Astrocyte of the cerebellum (primary cell): ENCODE data around the gene PLEKHA1.

Experiments
- DNase-seq: peaks from one replicate; pipeline ENCODE4 v3.0.0-alpha.2; 2011; ENCODE audit warnings: low read depth
- H3K4me3 ChIP-seq: 2 replicates; pipeline ENCODE4 v1.5.1; 2011; ENCODE audit warnings: mild to moderate bottlenecking, low read depth, low read length, moderate library complexity
- in situ Hi-C: cut with HindIII; loops from 2 replicates; pipeline ENCODE4 v1.10.0; 2017; ENCODE audit warnings: low sequenced_read_pairs
- TF ChIP-seq, protein P1 (sequence below): IDR thresholded peaks from 2 replicates; pipeline ENCODE4 v1.5.1; 2012; ENCODE audit warnings: low read length, low read depth, moderate library complexity, mild to moderate bottlenecking; ENCODE audit errors: missing control alignments

PLEKHA1 gene

GRCh38 chr10:122362031-122362592 is 12.4 kb upstream of the PLEKHA1 start:
- no peak for DNase-seq
- in situ Hi-C loops: no loop called here
- H3K4me3 ChIP-seq: no peak overlapping the region
- TF ChIP-seq, protein P1, sequence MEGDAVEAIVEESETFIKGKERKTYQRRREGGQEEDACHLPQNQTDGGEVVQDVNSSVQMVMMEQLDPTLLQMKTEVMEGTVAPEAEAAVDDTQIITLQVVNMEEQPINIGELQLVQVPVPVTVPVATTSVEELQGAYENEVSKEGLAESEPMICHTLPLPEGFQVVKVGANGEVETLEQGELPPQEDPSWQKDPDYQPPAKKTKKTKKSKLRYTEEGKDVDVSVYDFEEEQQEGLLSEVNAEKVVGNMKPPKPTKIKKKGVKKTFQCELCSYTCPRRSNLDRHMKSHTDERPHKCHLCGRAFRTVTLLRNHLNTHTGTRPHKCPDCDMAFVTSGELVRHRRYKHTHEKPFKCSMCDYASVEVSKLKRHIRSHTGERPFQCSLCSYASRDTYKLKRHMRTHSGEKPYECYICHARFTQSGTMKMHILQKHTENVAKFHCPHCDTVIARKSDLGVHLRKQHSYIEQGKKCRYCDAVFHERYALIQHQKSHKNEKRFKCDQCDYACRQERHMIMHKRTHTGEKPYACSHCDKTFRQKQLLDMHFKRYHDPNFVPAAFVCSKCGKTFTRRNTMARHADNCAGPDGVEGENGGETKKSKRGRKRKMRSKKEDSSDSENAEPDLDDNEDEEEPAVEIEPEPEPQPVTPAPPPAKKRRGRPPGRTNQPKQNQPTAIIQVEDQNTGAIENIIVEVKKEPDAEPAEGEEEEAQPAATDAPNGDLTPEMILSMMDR: no peak

- in situ Hi-C loops: no loop called here
- DNase-seq: no peak
- TF ChIP-seq, protein P1: no peak
Observed at GRCh38 chr10:122362621-122363020, 11.9 kb upstream of the PLEKHA1 start.

GRCh38 chr10:122363311-122363710 is 11.2 kb upstream of the PLEKHA1 start:
- no peak for DNase-seq
- no peak overlapping the region for H3K4me3 ChIP-seq
- in situ Hi-C loops: no loop called here
- TF ChIP-seq, protein P1: no peak

More at GRCh38 chr10:122362621-122363020, 11.9 kb upstream of the PLEKHA1 start:
- H3K4me3 ChIP-seq: no peak overlapping the region

DNA sequence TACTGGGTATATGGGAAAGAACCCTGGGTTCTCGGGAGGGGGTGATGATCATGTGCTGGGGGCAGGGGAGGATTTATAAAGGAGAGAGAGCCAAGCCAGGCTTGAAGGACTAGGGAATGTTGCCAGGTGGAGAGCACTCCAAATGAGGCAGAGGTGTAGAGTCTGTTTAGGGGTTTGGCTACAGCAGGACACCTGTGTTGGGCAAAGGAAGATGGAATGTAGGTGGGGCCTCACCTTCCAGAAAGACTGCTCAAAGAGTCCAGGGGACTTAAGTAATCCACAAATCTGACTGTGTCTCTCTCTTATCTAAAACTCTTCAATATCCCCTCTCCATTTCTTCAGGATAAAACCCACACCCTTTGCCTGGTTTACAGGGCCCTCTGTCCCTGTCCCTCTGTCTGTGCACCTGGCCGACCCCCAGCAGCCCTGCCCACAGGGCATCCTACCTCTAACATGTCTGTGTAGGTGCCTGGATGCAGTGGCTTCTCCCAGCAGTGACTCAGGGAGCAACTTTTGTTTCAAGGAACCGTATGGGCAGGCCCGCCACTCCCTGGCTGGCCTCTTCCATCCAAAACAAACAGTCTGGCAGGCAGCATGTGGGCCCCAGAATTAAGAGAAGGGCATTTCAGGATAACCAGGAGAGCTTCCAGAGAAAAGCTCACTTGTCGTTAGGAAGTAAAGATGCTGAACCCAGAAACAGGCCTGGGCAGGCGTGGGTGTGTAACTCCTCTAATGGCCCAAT is 10.6 kb upstream of the PLEKHA1 start:
- in situ Hi-C loops: no loop called here
- no peak for DNase-seq
- TF ChIP-seq, protein P1: no peak

DNA sequence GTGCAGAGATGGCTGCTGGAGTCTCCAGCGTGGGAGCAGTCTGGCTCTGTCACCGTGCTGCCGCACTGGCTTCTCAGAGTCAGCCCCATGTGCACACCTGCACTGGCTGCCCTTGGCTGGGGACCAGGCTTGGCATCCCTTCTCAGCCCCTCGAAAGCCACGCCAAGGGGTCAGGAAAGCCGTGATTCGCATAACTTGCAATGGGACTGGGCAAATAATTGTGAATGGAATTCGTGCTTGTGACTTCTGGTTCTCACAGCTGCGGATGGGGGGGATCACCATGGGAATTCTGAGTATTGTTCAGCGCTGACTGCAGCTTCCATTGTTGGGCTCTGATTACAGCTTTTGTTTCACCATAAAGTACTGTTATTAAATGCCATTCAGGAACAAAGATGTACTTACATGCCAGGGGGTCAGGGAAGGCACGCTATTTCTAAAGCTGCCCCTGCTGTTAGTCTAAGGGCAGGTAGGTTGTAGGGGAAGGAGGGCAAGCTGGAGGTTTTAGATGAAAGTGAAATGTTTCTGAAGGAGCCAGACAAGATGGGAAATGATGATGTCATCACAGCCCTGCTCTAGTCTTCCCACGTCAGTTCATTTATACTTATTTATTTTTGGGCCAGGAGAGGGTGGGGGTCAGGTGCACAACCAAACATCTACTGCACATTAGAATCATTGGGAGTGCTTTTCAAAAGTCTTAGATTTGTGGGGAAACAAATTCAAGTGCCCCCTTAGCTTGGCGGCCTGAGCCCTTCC is 5.8 kb upstream of the PLEKHA1 start:
- TF ChIP-seq, protein P1: no peak
- no peak overlapping the region for H3K4me3 ChIP-seq
- DNase-seq: no peak
- in situ Hi-C loops: no loop called here

More for the DNA sequence above, 10.6 kb upstream of the PLEKHA1 start:
- no peak overlapping the region for H3K4me3 ChIP-seq

GRCh38 chr10:122373108-122373507 is 1.4 kb upstream of the PLEKHA1 start:
- no peak overlapping the region for H3K4me3 ChIP-seq
- no peak for DNase-seq
- TF ChIP-seq, protein P1: no peak

More at GRCh38 chr10:122373108-122373507, 1.4 kb upstream of the PLEKHA1 start:
- in situ Hi-C loops: no loop called here
